HEK293 (cell line): ENCODE measurements around the gene MED13L.

Source experiments
- BCL11A ChIP-seq: fragments of 450-650 bp; formaldehyde crosslinking; IDR thresholded peaks from 2 replicates; pipeline ENCODE4 v1.5.1; 2016; ENCODE audit warnings: low read depth, missing biosample characterization, missing genetic modification characterization
- CTCF ChIP-seq: fragments of 450-650 bp; formaldehyde crosslinking; IDR thresholded peaks from 2 replicates; pipeline ENCODE4 v1.5.1; 2016; ENCODE audit warnings: missing biosample characterization, missing genetic modification characterization
- KLF1 ChIP-seq: fragments of 450-650 bp; formaldehyde crosslinking; IDR thresholded peaks from 2 replicates; pipeline ENCODE4 v1.5.1; 2016; ENCODE audit warnings: missing biosample characterization, missing genetic modification characterization
- KLF7 ChIP-seq: fragments of 450-650 bp; formaldehyde crosslinking; IDR thresholded peaks from 2 replicates; pipeline ENCODE4 v1.5.1; 2016; ENCODE audit warnings: missing biosample characterization, missing genetic modification characterization, borderline replicate concordance
- ZBTB17 ChIP-seq: fragments of 450-650 bp; formaldehyde crosslinking; IDR thresholded peaks from 2 replicates; pipeline ENCODE4 v1.5.1; 2016; ENCODE audit warnings: missing biosample characterization, missing genetic modification characterization
- ZBTB8A ChIP-seq: fragments of 450-650 bp; formaldehyde crosslinking; IDR thresholded peaks from 2 replicates; pipeline ENCODE4 v1.5.1; 2016; ENCODE audit warnings: missing biosample characterization, missing genetic modification characterization
- ZNF112 ChIP-seq: fragments of 450-650 bp; formaldehyde crosslinking; IDR thresholded peaks from 2 replicates; pipeline ENCODE4 v1.5.0; 2017; ENCODE audit warnings: missing biosample characterization, missing genetic modification characterization
- ZNF121 ChIP-seq: fragments of 450-650 bp; formaldehyde crosslinking; IDR thresholded peaks from 2 replicates; pipeline ENCODE4 v1.5.1; 2016; ENCODE audit warnings: missing biosample characterization, missing genetic modification characterization
- ZNF23 ChIP-seq: fragments of 450-650 bp; formaldehyde crosslinking; IDR thresholded peaks from 2 replicates; pipeline ENCODE4 v1.5.1; 2016; ENCODE audit warnings: missing biosample characterization, missing genetic modification characterization, borderline replicate concordance
- ZNF24 ChIP-seq: fragments of 450-650 bp; formaldehyde crosslinking; IDR thresholded peaks from 2 replicates; pipeline ENCODE4 v1.5.1; 2016; ENCODE audit warnings: missing biosample characterization, missing genetic modification characterization
- ZNF423 ChIP-seq: fragments of 450-650 bp; formaldehyde crosslinking; IDR thresholded peaks from 2 replicates; pipeline ENCODE4 v1.5.1; 2016; ENCODE audit warnings: missing biosample characterization, missing genetic modification characterization
- ZNF558 ChIP-seq: fragments of 450-650 bp; formaldehyde crosslinking; IDR thresholded peaks from 2 replicates; pipeline ENCODE4 v1.5.1; 2016; ENCODE audit warnings: missing biosample characterization, missing genetic modification characterization
- ZNF639 ChIP-seq: fragments of 450-650 bp; formaldehyde crosslinking; IDR thresholded peaks from 2 replicates; pipeline ENCODE4 v1.5.1; 2016; ENCODE audit warnings: missing biosample characterization, missing genetic modification characterization
- ZNF660 ChIP-seq: fragments of 450-650 bp; IDR thresholded peaks from 2 replicates; pipeline ENCODE4 v1.5.1; 2018; ENCODE audit warnings: missing biosample characterization, mild to moderate bottlenecking, missing genetic modification characterization

GRCh38 chr12:116043659-116044535 is 233.6 kb downstream of the MED13L start:
- TF ChIP-seq CTCF (no peak), ZNF23 (tag by site-specific recombination) (no peak), KLF1 (no peak), ZNF121 (tag by site-specific recombination) (no peak), ZNF112 (tag by site-specific recombination) (no peak), BCL11A (tag by site-specific recombination) (no peak), KLF7 (tag by site-specific recombination) (no peak), ZNF639 (tag by site-specific recombination) (no peak), ZNF423 (no peak), ZNF660 (tag by site-specific recombination) (no peak), ZBTB17 (tag by site-specific recombination) (no peak), ZNF24 (tag by site-specific recombination) (no peak), ZBTB8A (no peak), ZNF558 (tag by site-specific recombination) (no peak)
